ENCODE results near the gene ZSWIM8.

DNA sequence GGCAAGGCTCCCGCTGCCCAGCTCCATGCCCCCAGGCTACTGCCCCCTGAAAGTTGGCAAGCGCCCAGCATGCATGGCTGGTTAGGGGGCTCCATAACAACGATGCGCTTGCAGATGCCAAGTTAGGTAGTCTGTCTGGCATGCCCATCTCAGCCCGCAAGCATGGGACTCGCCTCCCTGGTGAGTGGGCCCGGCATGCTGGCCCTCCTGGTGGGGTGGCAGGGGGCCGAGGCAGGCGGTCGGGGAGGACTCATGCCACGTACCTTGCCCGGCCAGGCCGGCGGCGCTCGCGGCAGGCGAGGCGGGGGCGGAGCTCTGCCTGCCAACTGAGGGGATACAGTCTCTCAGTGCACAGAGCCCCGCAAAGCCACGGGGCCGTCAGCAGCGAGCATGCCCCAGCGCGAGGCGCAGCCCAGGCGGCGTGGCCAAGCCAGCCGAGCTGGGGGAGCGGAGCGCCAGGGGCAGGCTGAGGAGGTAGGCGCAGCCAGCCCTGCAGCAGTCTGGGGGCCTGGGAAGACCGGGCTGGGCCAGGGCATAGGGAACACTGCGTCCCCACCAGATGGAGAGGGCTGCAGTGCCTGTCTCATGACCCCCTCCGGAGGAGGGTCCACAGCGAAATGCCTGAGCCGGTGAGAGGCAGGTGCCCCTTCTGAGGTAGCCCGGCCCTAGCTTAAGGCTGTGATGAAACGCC, 54.0 kb downstream of the ZSWIM8 start:
- TF ChIP-seq, protein P1, sequence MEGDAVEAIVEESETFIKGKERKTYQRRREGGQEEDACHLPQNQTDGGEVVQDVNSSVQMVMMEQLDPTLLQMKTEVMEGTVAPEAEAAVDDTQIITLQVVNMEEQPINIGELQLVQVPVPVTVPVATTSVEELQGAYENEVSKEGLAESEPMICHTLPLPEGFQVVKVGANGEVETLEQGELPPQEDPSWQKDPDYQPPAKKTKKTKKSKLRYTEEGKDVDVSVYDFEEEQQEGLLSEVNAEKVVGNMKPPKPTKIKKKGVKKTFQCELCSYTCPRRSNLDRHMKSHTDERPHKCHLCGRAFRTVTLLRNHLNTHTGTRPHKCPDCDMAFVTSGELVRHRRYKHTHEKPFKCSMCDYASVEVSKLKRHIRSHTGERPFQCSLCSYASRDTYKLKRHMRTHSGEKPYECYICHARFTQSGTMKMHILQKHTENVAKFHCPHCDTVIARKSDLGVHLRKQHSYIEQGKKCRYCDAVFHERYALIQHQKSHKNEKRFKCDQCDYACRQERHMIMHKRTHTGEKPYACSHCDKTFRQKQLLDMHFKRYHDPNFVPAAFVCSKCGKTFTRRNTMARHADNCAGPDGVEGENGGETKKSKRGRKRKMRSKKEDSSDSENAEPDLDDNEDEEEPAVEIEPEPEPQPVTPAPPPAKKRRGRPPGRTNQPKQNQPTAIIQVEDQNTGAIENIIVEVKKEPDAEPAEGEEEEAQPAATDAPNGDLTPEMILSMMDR (IDR thresholded peaks at IDR 0.05; ENCODE audit: poor library complexity) = no peak
- TF ChIP-seq EZH2 (IDR thresholded peaks at IDR 0.05; ENCODE audit: borderline replicate concordance) = no peak

Data from hepatocyte (in vitro differentiated cells).